Bronchial epithelial cell (primary cell): ENCODE data around the gene PI4KA. TPM values are rescaled to one million over a fixed set of nuclear protein-coding genes. Genes with fewer than 3 reads are reported as not detected.
"Not testable (repeated sequence)": the region's sequence is repeated elsewhere in the genome, so short reads cannot be mapped to it uniquely, and the experiment has no call there.

Source experiments
- DNase-seq: peaks from one replicate; pipeline ENCODE4 v3.0.0-alpha.2; 2010; ENCODE audit warnings: low read depth
- FAIRE-seq: peaks from 2 replicates; lab custom pipeline; 2011; peaks lifted over from hg19 to GRCh38; lab: Jason Lieb, UNC
- H3K27me3 ChIP-seq: 2 replicates; pipeline ENCODE4 v1.5.1; 2011; ENCODE audit warnings: low read length; ENCODE audit not compliant: control insufficient read depth, insufficient read depth
- H3K36me3 ChIP-seq: 2 replicates; pipeline ENCODE4 v1.5.1; 2011; ENCODE audit warnings: low read length; ENCODE audit not compliant: control insufficient read depth, insufficient read depth
- H3K4me3 ChIP-seq: 2 replicates; pipeline ENCODE4 v1.5.1; 2011; ENCODE audit warnings: mild to moderate bottlenecking, low read depth, low read length, control low read depth
- CTCF ChIP-seq: IDR thresholded peaks from 2 replicates; pipeline ENCODE4 v1.5.1; 2011; ENCODE audit warnings: mild to moderate bottlenecking, moderate library complexity, low read length, control low read depth, inconsistent platforms; ENCODE audit not compliant: insufficient read depth, severe bottlenecking
- total RNA-seq: library from RNA; depleted of rRNA; stranded (reverse); fragments of >200 nt; gene quantifications from 2 replicates; pipeline ENCODE4 v1.2.1, GENCODE V29; 2014

PI4KA gene
- total RNA-seq, 1 donor from 2014 or later, result 9.5 TPM

- not testable (repeated sequence) for FAIRE-seq, H3K4me3 ChIP-seq
These were observed 165.7 kb downstream of the PI4KA start for GRCh38 chr22:20692926-20693325.

GRCh38 chr22:20690586-20691317 lies 167.9 kb downstream of the PI4KA start:
- not testable (repeated sequence) for H3K36me3 ChIP-seq, DNase-seq, H3K27me3 ChIP-seq, H3K4me3 ChIP-seq, FAIRE-seq

More at GRCh38 chr22:20692926-20693325, 165.7 kb downstream of the PI4KA start:
- DNase-seq, H3K27me3 ChIP-seq, H3K36me3 ChIP-seq: not testable (repeated sequence)

GRCh38 chr22:20687356-20688172 lies 171.0 kb downstream of the PI4KA start:
- not testable (repeated sequence) for DNase-seq, FAIRE-seq, H3K4me3 ChIP-seq, H3K36me3 ChIP-seq, H3K27me3 ChIP-seq

GRCh38 chr22:20685764-20686163 lies 172.8 kb downstream of the PI4KA start:
- not testable (repeated sequence) for DNase-seq, H3K27me3 ChIP-seq, H3K4me3 ChIP-seq, FAIRE-seq, H3K36me3 ChIP-seq

- not testable (repeated sequence) for FAIRE-seq, H3K4me3 ChIP-seq, DNase-seq, H3K36me3 ChIP-seq, H3K27me3 ChIP-seq
These were observed 179.7 kb downstream of the PI4KA start for GRCh38 chr22:20678792-20679435.

GRCh38 chr22:20677684-20678242 lies 180.8 kb downstream of the PI4KA start:
- H3K4me3 ChIP-seq, result no peak overlapping the region
- FAIRE-seq (no peak), DNase-seq (no peak)
- H3K36me3 ChIP-seq, result no peaks in the 10 kb centered on the region
- no peaks in the 10 kb centered on the region for H3K27me3 ChIP-seq
- no peak for TF ChIP-seq CTCF

- DNase-seq, FAIRE-seq, H3K36me3 ChIP-seq, H3K4me3 ChIP-seq, H3K27me3 ChIP-seq: not testable (repeated sequence)
These were observed 183.0 kb downstream of the PI4KA start for GRCh38 chr22:20675613-20676012.

- FAIRE-seq, result no peak
- no peak for DNase-seq
- H3K36me3 ChIP-seq, result no peaks in the 10 kb centered on the region
- H3K4me3 ChIP-seq, result no peak overlapping the region
- H3K27me3 ChIP-seq, result no peaks in the 10 kb centered on the region
- no peak for TF ChIP-seq CTCF
These were observed 183.6 kb downstream of the PI4KA start for GRCh38 chr22:20674998-20675397.
